MM.1S (cell line): ENCODE results near the gene INPP5F.

Experiments used
- CTCF ChIP-seq: fragments of 300-600 bp; sonication (generic); IDR thresholded peaks from 2 replicates; pipeline ENCODE4 v1.5.1; 2016; ENCODE audit warnings: antibody characterized with exemption, low read length, mixed read lengths
- EZH2 ChIP-seq: fragments of 300-600 bp; sonication (generic); optimal IDR thresholded peaks from 2 replicates; pipeline ENCODE3; 2017; ENCODE audit warnings: low read depth, mild to moderate bottlenecking, antibody characterized with exemption, low read length, mixed read lengths

DNA sequence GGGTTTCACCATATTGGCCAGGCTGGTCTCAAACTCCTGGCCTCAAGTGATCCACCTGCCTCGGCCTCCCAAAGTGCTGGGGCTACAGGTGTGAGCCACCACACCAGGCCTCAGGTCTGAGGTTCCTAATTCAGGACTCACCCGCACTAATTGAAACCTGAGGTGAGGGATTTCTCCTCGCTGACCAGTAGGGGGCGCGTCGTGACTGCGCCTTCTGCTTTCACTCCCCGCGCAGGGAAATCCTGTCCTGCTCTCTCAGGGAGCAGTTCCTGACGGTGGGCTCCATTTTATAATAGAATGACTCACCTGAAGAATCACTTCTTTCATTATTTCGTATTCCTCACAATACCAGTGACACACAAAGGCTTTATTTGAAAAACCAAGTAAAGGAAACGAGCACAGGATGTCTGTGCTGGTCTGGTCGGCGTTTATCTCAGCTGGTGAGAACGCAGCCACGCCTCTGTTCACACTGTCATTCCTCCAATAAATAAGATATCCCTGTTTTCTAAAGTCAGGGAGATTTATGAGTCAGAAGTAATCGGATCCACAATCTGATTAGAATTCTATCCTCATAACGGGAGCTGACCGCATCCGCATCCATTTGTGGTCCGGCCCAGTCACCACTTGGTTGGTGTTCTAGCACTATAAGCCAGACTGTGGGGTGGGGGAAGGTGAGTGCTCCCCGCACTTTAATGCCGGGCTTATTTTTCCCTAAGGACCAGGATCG, 39.2 kb upstream of the INPP5F start:
- TF ChIP-seq CTCF, result peak; percentile 87
- TF ChIP-seq EZH2, result no peak
